GM12878 (cell line): ENCODE results near the gene PHAF1. TPM values are rescaled to one million over a fixed set of nuclear protein-coding genes. Genes with fewer than 3 reads are reported as not detected.

Experiments used
- ATF7 ChIP-seq: fragments of 450-650 bp; IDR thresholded peaks from 2 replicates; pipeline ENCODE4 v1.6.1; 2016; ENCODE audit warnings: low read depth, mild to moderate bottlenecking
- CHD1 ChIP-seq: IDR thresholded peaks from 2 replicates; pipeline ENCODE4 v1.6.1; 2012; ENCODE audit warnings: low read depth, low read length, improper control_type of control experiment
- CHD4 ChIP-seq: fragments of 200-600 bp; sonication (generic); IDR thresholded peaks from 2 replicates; pipeline ENCODE4 v1.6.1; 2016; ENCODE audit warnings: mild to moderate bottlenecking
- E2F4 ChIP-seq: IDR thresholded peaks from 2 replicates; pipeline ENCODE4 v1.6.1; 2012; ENCODE audit warnings: low read depth, low read length, improper control_type of control experiment
- EZH2 ChIP-seq: IDR thresholded peaks from 2 replicates; pipeline ENCODE4 v1.6.1; 2012; ENCODE audit warnings: low read depth, mild to moderate bottlenecking, control low read depth, inconsistent platforms, low read length, borderline replicate concordance; ENCODE audit not compliant: control insufficient read depth
- JUND ChIP-seq: IDR thresholded peaks from 2 replicates; pipeline ENCODE4 v1.6.1; 2012; ENCODE audit warnings: low read depth, mild to moderate bottlenecking, low read length, improper control_type of control experiment, moderate library complexity
- MAX ChIP-seq: IDR thresholded peaks from 2 replicates; pipeline ENCODE4 v1.6.1; 2012; ENCODE audit warnings: low read depth, low read length, improper control_type of control experiment
- NBN ChIP-seq: fragments of 450-650 bp; IDR thresholded peaks from 2 replicates; pipeline ENCODE4 v1.6.1; 2016
- NFIC ChIP-seq: IDR thresholded peaks from 2 replicates; pipeline ENCODE4 v1.6.1; 2012; ENCODE audit warnings: low read depth, mild to moderate bottlenecking, inconsistent platforms, low read length, moderate library complexity
- NFYB ChIP-seq: IDR thresholded peaks from 2 replicates; pipeline ENCODE4 v1.6.1; 2011; ENCODE audit warnings: low read depth, mild to moderate bottlenecking, low read length, improper control_type of control experiment, moderate library complexity; ENCODE audit not compliant: insufficient read depth
- PKNOX1 ChIP-seq: fragments of 450-650 bp; IDR thresholded peaks from 2 replicates; pipeline ENCODE4 v1.6.1; 2016; ENCODE audit warnings: mild to moderate bottlenecking
- POLR2AphosphoS2 ChIP-seq: IDR thresholded peaks from 2 replicates; pipeline ENCODE4 v1.6.1; 2011; ENCODE audit warnings: low read depth, mild to moderate bottlenecking, low read length, improper control_type of control experiment, moderate library complexity
- PRDM15 ChIP-seq: fragments of 450-650 bp; formaldehyde crosslinking; IDR thresholded peaks from 2 replicates; pipeline ENCODE4 v1.4.0; 2020; ENCODE audit warnings: mild to moderate bottlenecking, moderate library complexity
- SIN3A ChIP-seq: IDR thresholded peaks from 2 replicates; pipeline ENCODE4 v1.6.1; 2012; ENCODE audit warnings: low read depth, low read length, improper control_type of control experiment
- SMAD5 ChIP-seq: IDR thresholded peaks from 2 replicates; pipeline ENCODE4 v1.6.1; 2016; ENCODE audit warnings: antibody characterized with exemption, low read depth
- STAT1 ChIP-seq: fragments of 450-650 bp; conservative IDR thresholded peaks from 2 replicates; pipeline ENCODE4 v1.6.1; 2014; ENCODE audit warnings: antibody characterized with exemption, mild to moderate bottlenecking
- SUPT20H ChIP-seq: IDR thresholded peaks from 2 replicates; pipeline ENCODE4 v1.6.1; 2011; ENCODE audit warnings: low read depth, mild to moderate bottlenecking, low read length, moderate library complexity, borderline replicate concordance; ENCODE audit not compliant: control insufficient read depth
- USF2 ChIP-seq: IDR thresholded peaks from 2 replicates; pipeline ENCODE4 v1.6.1; 2011; ENCODE audit warnings: low read depth, low read length, improper control_type of control experiment, borderline replicate concordance
- ZBTB33 ChIP-seq: fragments of 450-650 bp; IDR thresholded peaks from 2 replicates; pipeline ENCODE4 v1.6.1; 2017; ENCODE audit warnings: mild to moderate bottlenecking
- ZNF207 ChIP-seq: fragments of 450-650 bp; IDR thresholded peaks from 2 replicates; pipeline ENCODE4 v1.6.1; 2014; ENCODE audit warnings: antibody characterized with exemption, mild to moderate bottlenecking, borderline replicate concordance
- ZNF622 ChIP-seq: fragments of 450-650 bp; IDR thresholded peaks from 2 replicates; pipeline ENCODE4 v1.6.1; 2017; ENCODE audit warnings: mild to moderate bottlenecking, inconsistent platforms
- polyA plus RNA-seq, 11 experiments: library from polyadenylated mRNA; depleted of rRNA in 4 of 11; unstranded in 6 of 11; stranded (reverse) in 5 of 11; fragments of >200 nt; fragmentation: Nextera tagmentation in 4 of 11; fragmentation: Illumina TruSeq in 1 of 11; extraction: Ambion mirVana in 4 of 11; extraction: Trizol in 1 of 11; gene quantifications; 1 replicate in 1 of 11; 2 replicates in 10 of 11; pipeline versions ENCODE4 v1.2.1 to v1.2.3, GENCODE V29; 2011 to 2016; ENCODE audit warnings: inconsistent platforms in 2 of 11, missing spikeins in 2 of 11, low read depth in 1 of 11
- total RNA-seq, 4 experiments: library from RNA; depleted of rRNA in 3 of 4; stranded (reverse); fragments of >200 nt in 3 of 4; fragmentation: Illumina TruSeq in 1 of 4; extraction: Trizol in 1 of 4; gene quantifications; 2 replicates each; pipeline versions ENCODE4 v1.2.1 to v1.2.3, GENCODE V29; 2013 to 2021

The PHAF1 gene
- total and polyA plus RNA-seq, 10 of the 15 experiments (the other 5 are each of a cell fraction or from before 2014, with no cell fraction given), result 4.5 to 20.9 (median 14.9) TPM

GRCh38 chr16:67170949-67171649 is 61.4 kb downstream of the PHAF1 start (continued):
- TF ChIP-seq SIN3A (no peak), SUPT20H (no peak), POLR2AphosphoS2 (no peak; the same call in 1 of the 2 replicates), ZBTB33 (no peak), CHD4 (no peak), ATF7 (no peak), EZH2 (no peak), ZNF207 (no peak), NBN (no peak), USF2 (no peak), PRDM15 (CRISPR knock-in tag) (no peak), NFYB (no peak), SMAD5 (no peak), PKNOX1 (no peak), JUND (no peak), STAT1 (no peak), CHD1 (no peak), ZNF622 (no peak), E2F4 (no peak), NFIC (no peak), MAX (no peak)
